Liver (tissue), 3 donors: ENCODE data around the gene SLFN12.

Source experiments
- CTCF ChIP-seq: fragments of 150-350 bp; IDR thresholded peaks from 2 replicates; pipeline ENCODE4 v1.5.1; 2017; ENCODE audit warnings: improper control_type of control experiment, low read depth, low read length; ENCODE audit not compliant: missing input control
- GABPA ChIP-seq, 2 donors: IDR thresholded peaks in 1 of 2; conservative IDR thresholded peaks in 1 of 2; 2 replicates each; pipeline ENCODE4 v1.6.1; 2016; ENCODE audit warnings: antibody characterized with exemption in 2 of 2, mild to moderate bottlenecking in 1 of 2, moderate library complexity in 1 of 2
- RAD21 ChIP-seq, 2 donors: IDR thresholded peaks; 2 replicates each; pipeline ENCODE4 v1.6.1; 2016; ENCODE audit warnings: antibody characterized with exemption in 2 of 2, mild to moderate bottlenecking in 2 of 2
- SP1 ChIP-seq: IDR thresholded peaks from 2 replicates; pipeline ENCODE4 v1.6.1; 2018; ENCODE audit warnings: antibody characterized with exemption, mild to moderate bottlenecking
- TAF1 ChIP-seq: conservative IDR thresholded peaks from 2 replicates; pipeline ENCODE4 v1.6.1; 2016; ENCODE audit warnings: antibody characterized with exemption, mild to moderate bottlenecking
- ZBTB33 ChIP-seq: IDR thresholded peaks from 2 replicates; pipeline ENCODE4 v1.6.1; 2016; ENCODE audit warnings: antibody characterized with exemption
- TF ChIP-seq, protein P1 (sequence below): IDR thresholded peaks from 2 replicates; pipeline ENCODE4 v1.6.1; 2016; ENCODE audit warnings: antibody characterized with exemption
- TF ChIP-seq, protein P2 (sequence below): IDR thresholded peaks from 2 replicates; pipeline ENCODE4 v1.6.1; 2016; ENCODE audit warnings: antibody characterized with exemption
- TF ChIP-seq, protein P3 (sequence below): IDR thresholded peaks from 2 replicates; pipeline ENCODE4 v1.6.1; 2016; ENCODE audit warnings: antibody characterized with exemption, mild to moderate bottlenecking
- donor health status: healthy.
- donor health status: healthy.

DNA sequence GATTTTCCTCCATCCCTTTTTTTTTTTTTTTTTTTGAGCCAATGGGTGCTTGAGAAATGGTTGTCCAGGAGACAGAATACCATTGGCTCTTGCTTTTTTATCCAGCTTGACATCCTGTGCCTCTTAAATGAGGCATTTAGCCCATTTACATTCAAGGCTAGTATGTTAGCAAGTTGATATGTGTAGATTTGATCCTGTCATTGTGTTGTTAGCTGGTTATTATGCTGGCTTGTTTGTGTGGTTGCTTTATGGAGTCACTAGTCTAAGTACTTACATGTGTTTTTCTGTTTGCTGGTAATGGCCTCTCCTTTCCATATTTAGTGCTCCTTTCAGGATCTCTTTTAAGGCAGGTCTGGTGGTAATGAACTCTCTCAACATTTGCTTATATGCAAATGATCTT lies 44.8 kb downstream of the SLFN12 start:
- TF ChIP-seq CTCF (no peak), ZBTB33 (no peak), GABPA (IDR thresholded peaks at IDR 0.05 in 1 of 2, conservative IDR thresholded peaks at IDR 0.05 in 1 of 2) (no peak), TAF1 (no peak), RAD21 (IDR thresholded peaks at IDR 0.05) (no peak), SP1 (no peak)
- TF ChIP-seq, protein P1, sequence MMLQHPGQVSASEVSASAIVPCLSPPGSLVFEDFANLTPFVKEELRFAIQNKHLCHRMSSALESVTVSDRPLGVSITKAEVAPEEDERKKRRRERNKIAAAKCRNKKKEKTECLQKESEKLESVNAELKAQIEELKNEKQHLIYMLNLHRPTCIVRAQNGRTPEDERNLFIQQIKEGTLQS: no peak
- TF ChIP-seq, protein P2, sequence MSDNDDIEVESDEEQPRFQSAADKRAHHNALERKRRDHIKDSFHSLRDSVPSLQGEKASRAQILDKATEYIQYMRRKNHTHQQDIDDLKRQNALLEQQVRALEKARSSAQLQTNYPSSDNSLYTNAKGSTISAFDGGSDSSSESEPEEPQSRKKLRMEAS: no peak
- TF ChIP-seq, protein P3, sequence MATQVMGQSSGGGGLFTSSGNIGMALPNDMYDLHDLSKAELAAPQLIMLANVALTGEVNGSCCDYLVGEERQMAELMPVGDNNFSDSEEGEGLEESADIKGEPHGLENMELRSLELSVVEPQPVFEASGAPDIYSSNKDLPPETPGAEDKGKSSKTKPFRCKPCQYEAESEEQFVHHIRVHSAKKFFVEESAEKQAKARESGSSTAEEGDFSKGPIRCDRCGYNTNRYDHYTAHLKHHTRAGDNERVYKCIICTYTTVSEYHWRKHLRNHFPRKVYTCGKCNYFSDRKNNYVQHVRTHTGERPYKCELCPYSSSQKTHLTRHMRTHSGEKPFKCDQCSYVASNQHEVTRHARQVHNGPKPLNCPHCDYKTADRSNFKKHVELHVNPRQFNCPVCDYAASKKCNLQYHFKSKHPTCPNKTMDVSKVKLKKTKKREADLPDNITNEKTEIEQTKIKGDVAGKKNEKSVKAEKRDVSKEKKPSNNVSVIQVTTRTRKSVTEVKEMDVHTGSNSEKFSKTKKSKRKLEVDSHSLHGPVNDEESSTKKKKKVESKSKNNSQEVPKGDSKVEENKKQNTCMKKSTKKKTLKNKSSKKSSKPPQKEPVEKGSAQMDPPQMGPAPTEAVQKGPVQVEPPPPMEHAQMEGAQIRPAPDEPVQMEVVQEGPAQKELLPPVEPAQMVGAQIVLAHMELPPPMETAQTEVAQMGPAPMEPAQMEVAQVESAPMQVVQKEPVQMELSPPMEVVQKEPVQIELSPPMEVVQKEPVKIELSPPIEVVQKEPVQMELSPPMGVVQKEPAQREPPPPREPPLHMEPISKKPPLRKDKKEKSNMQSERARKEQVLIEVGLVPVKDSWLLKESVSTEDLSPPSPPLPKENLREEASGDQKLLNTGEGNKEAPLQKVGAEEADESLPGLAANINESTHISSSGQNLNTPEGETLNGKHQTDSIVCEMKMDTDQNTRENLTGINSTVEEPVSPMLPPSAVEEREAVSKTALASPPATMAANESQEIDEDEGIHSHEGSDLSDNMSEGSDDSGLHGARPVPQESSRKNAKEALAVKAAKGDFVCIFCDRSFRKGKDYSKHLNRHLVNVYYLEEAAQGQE: no peak
